ENCODE measurements around the gene NUP85. TPM values are rescaled to one million over a fixed set of nuclear protein-coding genes. Genes with fewer than 3 reads are reported as not detected.

NUP85 gene
- total and polyA plus RNA-seq, 4 donors: 15.2 to 36.3 (median 29.5) TPM

DNA sequence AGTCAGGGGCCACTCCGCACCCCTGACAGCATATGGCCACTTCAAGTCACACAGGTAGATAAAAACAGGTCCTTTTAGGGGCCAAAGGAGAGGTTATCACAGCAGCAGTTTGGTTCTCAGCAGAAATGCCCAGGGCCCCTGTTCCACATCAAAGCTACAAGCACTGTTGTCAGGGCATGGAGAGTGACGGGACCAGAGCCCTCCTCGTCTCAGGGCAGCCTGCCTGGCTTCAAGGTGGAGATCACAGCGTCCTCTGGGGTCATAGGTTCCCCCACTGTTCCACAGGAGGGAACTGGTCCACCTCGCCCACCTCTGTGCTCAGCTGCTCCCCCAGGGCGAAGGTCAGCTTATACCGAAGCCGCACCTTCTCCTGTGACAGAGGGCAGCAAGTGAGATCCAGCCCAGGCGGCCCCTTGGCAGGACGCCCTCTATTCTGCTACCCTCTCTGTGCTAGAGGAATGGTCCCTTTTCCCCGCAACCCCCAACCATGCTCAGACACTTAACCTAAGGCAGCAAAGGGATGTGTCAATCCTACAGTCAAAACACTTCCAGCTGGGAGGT, 32.6 kb downstream of the NUP85 start:
- Histone ChIP-seq H3K27me3 (ENCODE audit: control insufficient read depth in 4 of 4, insufficient read depth in 4 of 4, low read length in 3 of 4) (no peaks in the 10 kb centered on the region), H3K36me3 (ENCODE audit: control insufficient read depth in 4 of 4, insufficient read depth in 3 of 4, low read depth in 1 of 4, low read length in 3 of 4) (peaks cover 16 to 74% (median 50%) of the 10 kb centered on the region in 4 donors), H3K9ac (ENCODE audit: low read depth in 1 of 2, low read length in 2 of 2) (no peak overlapping the region), H3K27ac (ENCODE audit: low read depth in 1 of 2, low read length in 2 of 2) (no peak overlapping the region), H3K4me3 (ENCODE audit: low read depth in 1 of 3, low read length in 3 of 3) (no peak overlapping the region), H3K9me3 (ENCODE audit: control insufficient read depth in 4 of 4, low read length in 3 of 4) (no peaks in the 10 kb centered on the region), H3K4me1 (ENCODE audit: control insufficient read depth in 4 of 4, insufficient read depth in 4 of 4, low read length in 3 of 4) (peaks cover 0 to 7% (median 3%) of the 10 kb centered on the region in 4 donors)
- TF ChIP-seq RAD21 (IDR thresholded peaks at IDR 0.05) (no peak), ZBTB33 (IDR thresholded peaks at IDR 0.05) (no peak), HNF4G (IDR thresholded peaks at IDR 0.05) (no peak), EGR1 (IDR thresholded peaks at IDR 0.05; ENCODE audit: low read depth in 2 of 2) (no peak), RXRA (IDR thresholded peaks at IDR 0.05) (no peak), GABPA (IDR thresholded peaks at IDR 0.05 in 1 of 2, conservative IDR thresholded peaks at IDR 0.05 in 1 of 2) (no peak), JUND (IDR thresholded peaks at IDR 0.05) (no peak), YY1 (IDR thresholded peaks at IDR 0.05) (no peak), NR2F2 (IDR thresholded peaks at IDR 0.05) (no peak), TAF1 (conservative IDR thresholded peaks at IDR 0.05) (no peak), MAX (IDR thresholded peaks at IDR 0.05) (no peak), CTCF (IDR thresholded peaks at IDR 0.05; ENCODE audit: low read depth, low read length, missing input control) (no peak), SP1 (IDR thresholded peaks at IDR 0.05) (no peak)
- TF ChIP-seq, protein P1, sequence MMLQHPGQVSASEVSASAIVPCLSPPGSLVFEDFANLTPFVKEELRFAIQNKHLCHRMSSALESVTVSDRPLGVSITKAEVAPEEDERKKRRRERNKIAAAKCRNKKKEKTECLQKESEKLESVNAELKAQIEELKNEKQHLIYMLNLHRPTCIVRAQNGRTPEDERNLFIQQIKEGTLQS (IDR thresholded peaks at IDR 0.05): no peak
- TF ChIP-seq, protein P2, sequence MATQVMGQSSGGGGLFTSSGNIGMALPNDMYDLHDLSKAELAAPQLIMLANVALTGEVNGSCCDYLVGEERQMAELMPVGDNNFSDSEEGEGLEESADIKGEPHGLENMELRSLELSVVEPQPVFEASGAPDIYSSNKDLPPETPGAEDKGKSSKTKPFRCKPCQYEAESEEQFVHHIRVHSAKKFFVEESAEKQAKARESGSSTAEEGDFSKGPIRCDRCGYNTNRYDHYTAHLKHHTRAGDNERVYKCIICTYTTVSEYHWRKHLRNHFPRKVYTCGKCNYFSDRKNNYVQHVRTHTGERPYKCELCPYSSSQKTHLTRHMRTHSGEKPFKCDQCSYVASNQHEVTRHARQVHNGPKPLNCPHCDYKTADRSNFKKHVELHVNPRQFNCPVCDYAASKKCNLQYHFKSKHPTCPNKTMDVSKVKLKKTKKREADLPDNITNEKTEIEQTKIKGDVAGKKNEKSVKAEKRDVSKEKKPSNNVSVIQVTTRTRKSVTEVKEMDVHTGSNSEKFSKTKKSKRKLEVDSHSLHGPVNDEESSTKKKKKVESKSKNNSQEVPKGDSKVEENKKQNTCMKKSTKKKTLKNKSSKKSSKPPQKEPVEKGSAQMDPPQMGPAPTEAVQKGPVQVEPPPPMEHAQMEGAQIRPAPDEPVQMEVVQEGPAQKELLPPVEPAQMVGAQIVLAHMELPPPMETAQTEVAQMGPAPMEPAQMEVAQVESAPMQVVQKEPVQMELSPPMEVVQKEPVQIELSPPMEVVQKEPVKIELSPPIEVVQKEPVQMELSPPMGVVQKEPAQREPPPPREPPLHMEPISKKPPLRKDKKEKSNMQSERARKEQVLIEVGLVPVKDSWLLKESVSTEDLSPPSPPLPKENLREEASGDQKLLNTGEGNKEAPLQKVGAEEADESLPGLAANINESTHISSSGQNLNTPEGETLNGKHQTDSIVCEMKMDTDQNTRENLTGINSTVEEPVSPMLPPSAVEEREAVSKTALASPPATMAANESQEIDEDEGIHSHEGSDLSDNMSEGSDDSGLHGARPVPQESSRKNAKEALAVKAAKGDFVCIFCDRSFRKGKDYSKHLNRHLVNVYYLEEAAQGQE (IDR thresholded peaks at IDR 0.05): no peak
- no peak for DNase-seq (ENCODE audit: low spot score)
- WGBS: 66% methylated on average over 11 of the region's 11 CpGs

Data from liver (tissue), 9 donors.